GM12878 (cell line): ENCODE measurements around the gene GLO1. TPM values are rescaled to one million over a fixed set of nuclear protein-coding genes. Genes with fewer than 3 reads are reported as not detected.

ENCODE experiments used
- ATAC-seq: fragments of 200-7000 bp; cut with Tn5 transposase; 3 replicates; pipeline ENCODE4 v1.9.1; 2020; ENCODE audit warnings: mild to moderate bottlenecking, moderate library complexity
- BruUV-seq: library from RNA; stranded (reverse); fragments of 400-500 nt; replicated peaks from 2 replicates; lab custom pipeline; 2021; lab: Mats Ljungman, UMichigan
- CTCF ChIA-PET: fragments of 300-600 bp; sonication (Branson Sonifier 250); formaldehyde crosslinking; extraction: SDS; loops from one replicate; lab custom pipeline; 2021; ENCODE audit warnings: inconsistent platforms; lab: Yijun Ruan, JAX
- POLR2A ChIA-PET: fragments of 350-600 bp; formaldehyde crosslinking; extraction: SDS; loops from one replicate; lab custom pipeline; 2021; ENCODE audit warnings: inconsistent platforms; lab: Charles Lee
- RAD21 ChIA-PET: fragments of 300-600 bp; sonication (Branson Sonifier 250); formaldehyde crosslinking; loops from one replicate; lab custom pipeline; 2023; ENCODE audit warnings: antibody characterized with exemption; ENCODE audit not compliant: unreplicated experiment; lab: Charles Lee
- SMC1A ChIA-PET: fragments of 300-600 bp; sonication (Branson Sonifier 250); formaldehyde crosslinking; loops from one replicate; lab custom pipeline; 2023; ENCODE audit not compliant: unreplicated experiment, uncharacterized antibody; lab: Charles Lee
- DNase-seq: peaks from one replicate; pipeline ENCODE4 v3.0.0-alpha.2; 2011; ENCODE audit warnings: low read depth, low spot score
- FAIRE-seq: peaks from 3 replicates; lab custom pipeline; 2011; peaks lifted over from hg19 to GRCh38; lab: Jason Lieb, UNC
- H2AFZ ChIP-seq: 2 replicates; pipeline ENCODE4 v1.6.0; 2011; ENCODE audit warnings: low read depth, low read length, control low read depth; ENCODE audit not compliant: control insufficient read depth
- H3K27ac ChIP-seq: 2 replicates; pipeline ENCODE4 v1.5.1; 2011; ENCODE audit warnings: control low read depth; ENCODE audit not compliant: control insufficient read depth, insufficient read depth
- H3K27me3 ChIP-seq, 2 experiments: replicated peaks in 1 of 2; 2 replicates each; pipeline versions ENCODE4 v1.6.0 to v1.6.1; 2011; ENCODE audit warnings: low read length in 1 of 2; ENCODE audit not compliant: control insufficient read depth in 2 of 2, insufficient read depth in 2 of 2
- H3K36me3 ChIP-seq, 2 experiments: 2 replicates each; pipeline ENCODE4 v1.5.1; 2011; ENCODE audit warnings: low read length in 1 of 2; ENCODE audit not compliant: control insufficient read depth in 2 of 2, insufficient read depth in 2 of 2
- H3K4me1 ChIP-seq: 2 replicates; pipeline ENCODE4 v1.6.1; 2011; ENCODE audit warnings: mild to moderate bottlenecking, low read length, moderate library complexity, mixed read lengths; ENCODE audit not compliant: control insufficient read depth, insufficient read depth
- H3K4me2 ChIP-seq: 2 replicates; pipeline ENCODE4 v1.6.0; 2011; ENCODE audit warnings: control low read depth; ENCODE audit not compliant: control insufficient read depth, insufficient read depth
- H3K4me3 ChIP-seq: fragments of 200-600 bp; sonication (generic); 2 replicates; pipeline ENCODE4 v1.5.1; 2016
- H3K79me2 ChIP-seq: 2 replicates; pipeline ENCODE4 v1.6.0; 2011; ENCODE audit warnings: low read length; ENCODE audit not compliant: control insufficient read depth, insufficient read depth
- H3K9ac ChIP-seq: 2 replicates; pipeline ENCODE4 v1.8.0; 2011; ENCODE audit warnings: low read length, control low read depth, mixed read lengths; ENCODE audit not compliant: control insufficient read depth, insufficient read depth
- H3K9me3 ChIP-seq: replicated peaks from 3 replicates; pipeline ENCODE4 v1.5.1; 2011; ENCODE audit warnings: mild to moderate bottlenecking, low read length; ENCODE audit not compliant: control insufficient read depth, insufficient read depth
- H4K20me1 ChIP-seq: 2 replicates; pipeline ENCODE4 v1.6.0; 2011; ENCODE audit not compliant: control insufficient read depth, insufficient read depth
- BACH1 ChIP-seq: fragments of 450-650 bp; IDR thresholded peaks from 2 replicates; pipeline ENCODE4 v1.6.1; 2017; ENCODE audit warnings: mild to moderate bottlenecking, borderline replicate concordance
- GATAD2B ChIP-seq: fragments of 450-650 bp; conservative IDR thresholded peaks from 2 replicates; pipeline ENCODE4 v1.6.1; 2017; ENCODE audit warnings: low read depth, mild to moderate bottlenecking, moderate library complexity
- HDGF ChIP-seq: fragments of 450-650 bp; IDR thresholded peaks from 2 replicates; pipeline ENCODE4 v1.6.1; 2016; ENCODE audit warnings: antibody characterized with exemption
- JUNB ChIP-seq: IDR thresholded peaks from 2 replicates; pipeline ENCODE4 v1.6.1; 2016; ENCODE audit warnings: antibody characterized with exemption, mild to moderate bottlenecking
- MEF2A ChIP-seq: IDR thresholded peaks from 2 replicates; pipeline ENCODE4 v1.6.1; 2011; ENCODE audit warnings: low read depth, mild to moderate bottlenecking, low read length, moderate library complexity; ENCODE audit not compliant: insufficient read depth
- RAD21 ChIP-seq: IDR thresholded peaks from 2 replicates; pipeline ENCODE4 v1.6.1; 2011; ENCODE audit warnings: mild to moderate bottlenecking, low read depth, low read length, moderate library complexity; ENCODE audit not compliant: insufficient read depth
- RB1 ChIP-seq: fragments of 450-650 bp; formaldehyde crosslinking; IDR thresholded peaks from 2 replicates; pipeline ENCODE4 v1.6.1; 2017; ENCODE audit warnings: mild to moderate bottlenecking, borderline replicate concordance
- SIX5 ChIP-seq: IDR thresholded peaks from 2 replicates; pipeline ENCODE4 v1.6.1; 2011; ENCODE audit warnings: mild to moderate bottlenecking, low read depth, low read length, moderate library complexity; ENCODE audit not compliant: severe bottlenecking
- SMAD5 ChIP-seq: IDR thresholded peaks from 2 replicates; pipeline ENCODE4 v1.6.1; 2016; ENCODE audit warnings: antibody characterized with exemption, low read depth
- TAF1 ChIP-seq: IDR thresholded peaks from 2 replicates; pipeline ENCODE4 v1.6.1; 2011; ENCODE audit warnings: mild to moderate bottlenecking, low read depth, low read length, borderline replicate concordance
- YY1 ChIP-seq: IDR thresholded peaks from 2 replicates; pipeline ENCODE4 v1.6.1; 2011; ENCODE audit warnings: low read depth, mild to moderate bottlenecking, low read length
- WGBS: methylation state at CpG from one replicate; pipeline ENCODE4 v1.1.6; 2016; ENCODE audit warnings: low lambda C conversion rate; ENCODE audit not compliant: insufficient replicate concordance, insufficient coverage; ENCODE audit errors: missing lambda C conversion rate; 5-methylcytosine and 5-hydroxymethylcytosine counted together
- in situ Hi-C: fragments of 300-500 bp; cut with MboI; formaldehyde crosslinking; loops from 9 replicates; pipeline ENCODE4 v1.14.3; 2018; ENCODE audit warnings: mixed read lengths
- intact Hi-C: fragments of 100-400 bp; cut with micrococcal nuclease; formaldehyde crosslinking; loops from one replicate; pipeline ENCODE4 v1.14.2; 2022; ENCODE audit not compliant: unreplicated experiment
- polyA plus RNA-seq, 11 experiments: library from polyadenylated mRNA; depleted of rRNA in 4 of 11; unstranded in 6 of 11; stranded (reverse) in 5 of 11; fragments of >200 nt; fragmentation: Nextera tagmentation in 4 of 11; fragmentation: Illumina TruSeq in 1 of 11; extraction: Ambion mirVana in 4 of 11; extraction: Trizol in 1 of 11; gene quantifications; 1 replicate in 1 of 11; 2 replicates in 10 of 11; pipeline versions ENCODE4 v1.2.1 to v1.2.3, GENCODE V29; 2011 to 2016; ENCODE audit warnings: inconsistent platforms in 2 of 11, missing spikeins in 2 of 11, low read depth in 1 of 11
- total RNA-seq, 4 experiments: library from RNA; depleted of rRNA in 3 of 4; stranded (reverse); fragments of >200 nt in 3 of 4; fragmentation: Illumina TruSeq in 1 of 4; extraction: Trizol in 1 of 4; gene quantifications; 2 replicates each; pipeline versions ENCODE4 v1.2.1 to v1.2.3, GENCODE V29; 2013 to 2021
- TF ChIP-seq, protein P1 (sequence below): fragments of 450-650 bp; formaldehyde crosslinking; IDR thresholded peaks from 2 replicates; pipeline ENCODE4 v1.4.0; 2020; ENCODE audit warnings: mild to moderate bottlenecking, moderate library complexity
- TF ChIP-seq, protein P2 (sequence below): fragments of 450-650 bp; IDR thresholded peaks from 2 replicates; pipeline ENCODE4 v1.6.1; 2017; ENCODE audit warnings: borderline replicate concordance

Gene GLO1
- total and polyA plus RNA-seq, 10 of the 15 experiments (the other 5 are each of a cell fraction or from before 2014, with no cell fraction given), result 105 to 227 (median 150) TPM

DNA sequence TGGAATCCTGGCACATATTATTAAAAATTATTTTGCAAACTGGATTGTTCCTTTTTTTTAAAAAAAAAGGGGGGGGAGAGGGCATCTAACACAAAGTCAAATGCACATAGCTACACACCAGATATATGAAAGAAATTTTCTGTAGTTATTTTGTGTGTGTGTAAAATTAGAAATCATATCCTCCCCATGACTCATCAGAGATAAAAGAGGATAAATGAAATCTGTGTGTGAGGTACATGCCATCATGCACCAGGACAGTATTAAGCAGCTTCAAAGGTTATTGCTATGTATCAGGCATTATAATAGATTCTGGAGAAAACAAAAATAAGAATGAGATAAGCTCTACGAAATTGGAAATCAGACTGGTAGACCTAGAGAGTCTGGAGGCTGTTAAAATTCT, 68.4 kb downstream of the GLO1 start (continued):
- TF ChIP-seq, protein P1, sequence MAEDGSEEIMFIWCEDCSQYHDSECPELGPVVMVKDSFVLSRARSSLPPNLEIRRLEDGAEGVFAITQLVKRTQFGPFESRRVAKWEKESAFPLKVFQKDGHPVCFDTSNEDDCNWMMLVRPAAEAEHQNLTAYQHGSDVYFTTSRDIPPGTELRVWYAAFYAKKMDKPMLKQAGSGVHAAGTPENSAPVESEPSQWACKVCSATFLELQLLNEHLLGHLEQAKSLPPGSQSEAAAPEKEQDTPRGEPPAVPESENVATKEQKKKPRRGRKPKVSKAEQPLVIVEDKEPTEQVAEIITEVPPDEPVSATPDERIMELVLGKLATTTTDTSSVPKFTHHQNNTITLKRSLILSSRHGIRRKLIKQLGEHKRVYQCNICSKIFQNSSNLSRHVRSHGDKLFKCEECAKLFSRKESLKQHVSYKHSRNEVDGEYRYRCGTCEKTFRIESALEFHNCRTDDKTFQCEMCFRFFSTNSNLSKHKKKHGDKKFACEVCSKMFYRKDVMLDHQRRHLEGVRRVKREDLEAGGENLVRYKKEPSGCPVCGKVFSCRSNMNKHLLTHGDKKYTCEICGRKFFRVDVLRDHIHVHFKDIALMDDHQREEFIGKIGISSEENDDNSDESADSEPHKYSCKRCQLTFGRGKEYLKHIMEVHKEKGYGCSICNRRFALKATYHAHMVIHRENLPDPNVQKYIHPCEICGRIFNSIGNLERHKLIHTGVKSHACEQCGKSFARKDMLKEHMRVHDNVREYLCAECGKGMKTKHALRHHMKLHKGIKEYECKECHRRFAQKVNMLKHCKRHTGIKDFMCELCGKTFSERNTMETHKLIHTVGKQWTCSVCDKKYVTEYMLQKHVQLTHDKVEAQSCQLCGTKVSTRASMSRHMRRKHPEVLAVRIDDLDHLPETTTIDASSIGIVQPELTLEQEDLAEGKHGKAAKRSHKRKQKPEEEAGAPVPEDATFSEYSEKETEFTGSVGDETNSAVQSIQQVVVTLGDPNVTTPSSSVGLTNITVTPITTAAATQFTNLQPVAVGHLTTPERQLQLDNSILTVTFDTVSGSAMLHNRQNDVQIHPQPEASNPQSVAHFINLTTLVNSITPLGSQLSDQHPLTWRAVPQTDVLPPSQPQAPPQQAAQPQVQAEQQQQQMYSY (CRISPR knock-in tag), result no peak
- TF ChIP-seq, protein P2, sequence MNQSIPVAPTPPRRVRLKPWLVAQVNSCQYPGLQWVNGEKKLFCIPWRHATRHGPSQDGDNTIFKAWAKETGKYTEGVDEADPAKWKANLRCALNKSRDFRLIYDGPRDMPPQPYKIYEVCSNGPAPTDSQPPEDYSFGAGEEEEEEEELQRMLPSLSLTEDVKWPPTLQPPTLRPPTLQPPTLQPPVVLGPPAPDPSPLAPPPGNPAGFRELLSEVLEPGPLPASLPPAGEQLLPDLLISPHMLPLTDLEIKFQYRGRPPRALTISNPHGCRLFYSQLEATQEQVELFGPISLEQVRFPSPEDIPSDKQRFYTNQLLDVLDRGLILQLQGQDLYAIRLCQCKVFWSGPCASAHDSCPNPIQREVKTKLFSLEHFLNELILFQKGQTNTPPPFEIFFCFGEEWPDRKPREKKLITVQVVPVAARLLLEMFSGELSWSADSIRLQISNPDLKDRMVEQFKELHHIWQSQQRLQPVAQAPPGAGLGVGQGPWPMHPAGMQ, result no peak
- TF ChIP-seq JUNB, result no peak
- no peak for TF ChIP-seq SMAD5
- TF ChIP-seq TAF1, result no peak
- no peak for TF ChIP-seq SIX5

DNA sequence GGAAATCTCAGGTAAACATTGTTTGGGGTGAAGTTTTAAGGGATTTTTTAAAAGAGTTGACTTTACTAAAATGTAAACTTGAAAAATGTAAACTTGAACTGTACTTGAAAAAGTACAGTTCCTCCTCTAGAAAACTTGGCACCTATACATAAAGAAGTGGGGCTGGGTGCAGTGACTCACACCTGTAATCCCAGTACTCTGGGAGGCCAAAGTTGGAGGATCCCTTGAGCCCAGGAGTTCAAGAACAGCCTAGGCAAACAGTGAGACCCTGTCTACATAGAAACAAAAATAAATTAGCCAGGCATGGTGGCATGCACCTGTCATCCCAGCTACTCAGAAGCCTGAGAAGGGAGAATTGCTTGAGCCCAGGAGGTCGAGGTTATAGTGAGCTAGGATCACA, 70.5 kb downstream of the GLO1 start:
- intact Hi-C loops, result no loop called here
- 50% methylated on average over 1 of the region's 1 CpG for WGBS
- DNase-seq, result no peak
- H3K36me3 ChIP-seq, result no peaks in the 10 kb centered on the region
- H3K79me2 ChIP-seq, result no peaks in the 10 kb centered on the region
- TF ChIP-seq MEF2A (no peak), BACH1 (no peak), TAF1 (no peak), RAD21 (no peak), YY1 (no peak), GATAD2B (no peak), RB1 (no peak), HDGF (no peak)
- H3K27me3 ChIP-seq, result no peaks in the 10 kb centered on the region
- BruUV-seq, result no TSS peak
- ATAC-seq, result no peak
- POLR2A ChIA-PET, result no interaction called here
- no peak overlapping the region for H3K27ac ChIP-seq
- no peak overlapping the region for H3K4me2 ChIP-seq
- H3K4me3 ChIP-seq, result no peak overlapping the region
- SMC1A ChIA-PET, result interaction anchor here (0.6 to 0.7 kb wide), 2 partner anchors 24 to 182 kb away, joined by 3 read pairs; no protein-coding TSS in a partner anchor
- H3K9me3 ChIP-seq, result no peaks in the 10 kb centered on the region
- H3K9ac ChIP-seq, result no peak overlapping the region
- RAD21 ChIA-PET, result no interaction called here
- H4K20me1 ChIP-seq, result no peaks in the 10 kb centered on the region
- FAIRE-seq, result no peak
- CTCF ChIA-PET, result interaction anchor here (1.0 to 1.1 kb wide), 2 partner anchors 62 to 533 kb away, joined by 3 read pairs; no protein-coding TSS in a partner anchor
- H2AFZ ChIP-seq, result no peak overlapping the region
- H3K4me1 ChIP-seq, result no peaks in the 10 kb centered on the region
- in situ Hi-C loops, result no loop called here
